GM03348 (cell line): ENCODE data around the gene NEGR1.
"Not testable (repeated sequence)": the region's sequence is repeated elsewhere in the genome, so short reads cannot be mapped to it uniquely, and the experiment has no call there.

Experiments used
- DNase-seq: peaks from one replicate; pipeline ENCODE4 v3.0.0; 2012; ENCODE audit warnings: low spot score

The NEGR1 gene

DNA sequence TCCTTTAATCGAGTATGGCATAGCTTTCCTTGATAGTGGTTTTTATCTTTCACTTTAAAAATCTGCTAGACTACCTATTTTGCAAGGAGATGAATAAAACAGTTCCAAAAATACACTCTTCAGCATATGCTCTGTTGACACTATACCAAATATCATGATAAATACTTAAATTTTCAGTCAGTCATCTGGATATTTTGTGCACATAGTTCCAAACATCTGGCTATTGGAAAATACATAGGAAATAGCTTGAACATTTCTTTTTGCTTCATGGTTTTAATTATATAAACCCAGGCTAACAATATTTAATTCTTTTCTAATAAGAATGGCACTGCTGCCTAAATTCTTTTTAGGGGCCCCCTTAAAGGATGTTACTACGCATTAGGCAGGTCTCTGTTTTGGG, 342.1 kb downstream of the NEGR1 start:
- no peak for DNase-seq

GRCh38 chr1:71930511-71930910, 351.8 kb downstream of the NEGR1 start:
- no peak for DNase-seq

DNA sequence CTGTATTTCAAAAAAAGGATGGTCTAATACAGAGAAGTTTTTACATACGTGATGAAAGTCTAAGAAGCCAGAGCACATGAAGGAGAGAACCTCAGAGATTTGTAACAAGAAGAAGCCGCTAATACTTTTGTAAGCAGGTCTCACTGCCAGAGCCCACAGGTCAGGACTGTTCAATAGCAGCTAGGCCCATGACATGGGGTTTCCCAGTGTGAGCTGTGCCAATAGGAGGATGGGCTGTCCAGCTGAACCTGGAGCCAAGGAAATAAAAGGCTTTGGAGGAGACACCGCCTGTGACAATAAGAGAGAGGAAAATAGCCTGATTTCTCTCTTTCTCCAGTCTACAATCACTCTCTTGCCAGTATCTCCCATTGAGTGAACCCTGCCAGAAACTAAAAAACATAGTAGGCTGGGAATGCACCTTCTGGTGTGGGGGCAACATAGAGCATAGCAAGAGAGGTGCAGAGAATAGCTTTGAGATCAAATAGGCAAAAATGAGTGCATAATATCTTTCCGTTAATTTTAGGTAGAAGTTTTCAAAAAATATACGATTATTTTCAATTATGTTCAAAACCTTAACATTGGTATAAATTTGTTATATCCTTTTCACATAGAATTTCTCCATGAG, 360.3 kb downstream of the NEGR1 start:
- no peak for DNase-seq

DNA sequence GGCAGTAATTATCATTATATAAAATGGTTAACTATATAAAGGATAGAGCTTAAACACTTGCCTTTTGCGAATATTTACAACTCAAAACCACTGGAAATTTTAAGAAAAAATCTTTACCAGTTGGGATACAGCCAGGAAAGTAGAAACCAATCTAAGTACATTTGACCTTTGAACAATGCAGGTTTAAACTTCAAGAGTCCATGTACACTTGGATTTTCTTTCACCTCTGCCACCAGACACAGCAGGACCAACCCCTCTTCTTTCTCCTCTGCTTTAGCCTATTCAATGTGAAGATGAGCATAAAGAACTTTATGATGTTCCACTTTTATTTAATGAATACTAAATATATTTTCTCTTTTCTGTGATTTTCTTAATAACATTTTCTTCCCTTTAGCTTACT, 361.1 kb downstream of the NEGR1 start:
- no peak for DNase-seq

DNA sequence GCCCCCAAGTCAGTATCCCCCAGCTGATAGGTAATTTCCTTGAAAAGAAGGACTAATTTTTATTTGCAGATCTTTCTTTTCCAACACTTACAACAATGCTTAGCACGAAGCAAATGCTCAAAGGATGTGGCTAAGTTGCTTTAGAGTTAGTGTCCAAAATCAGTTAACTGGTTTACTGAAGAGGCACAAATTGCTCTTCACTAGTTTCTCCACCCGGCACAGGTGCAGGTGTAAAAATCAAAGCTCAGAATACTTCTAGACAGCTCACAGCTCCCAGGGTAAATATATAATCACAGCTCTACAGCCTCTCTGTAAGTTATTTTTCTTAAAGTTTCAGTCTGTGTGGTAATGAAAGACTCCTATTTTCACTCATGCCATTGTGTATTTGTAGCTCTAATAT, 361.8 kb downstream of the NEGR1 start:
- no peak for DNase-seq

DNA sequence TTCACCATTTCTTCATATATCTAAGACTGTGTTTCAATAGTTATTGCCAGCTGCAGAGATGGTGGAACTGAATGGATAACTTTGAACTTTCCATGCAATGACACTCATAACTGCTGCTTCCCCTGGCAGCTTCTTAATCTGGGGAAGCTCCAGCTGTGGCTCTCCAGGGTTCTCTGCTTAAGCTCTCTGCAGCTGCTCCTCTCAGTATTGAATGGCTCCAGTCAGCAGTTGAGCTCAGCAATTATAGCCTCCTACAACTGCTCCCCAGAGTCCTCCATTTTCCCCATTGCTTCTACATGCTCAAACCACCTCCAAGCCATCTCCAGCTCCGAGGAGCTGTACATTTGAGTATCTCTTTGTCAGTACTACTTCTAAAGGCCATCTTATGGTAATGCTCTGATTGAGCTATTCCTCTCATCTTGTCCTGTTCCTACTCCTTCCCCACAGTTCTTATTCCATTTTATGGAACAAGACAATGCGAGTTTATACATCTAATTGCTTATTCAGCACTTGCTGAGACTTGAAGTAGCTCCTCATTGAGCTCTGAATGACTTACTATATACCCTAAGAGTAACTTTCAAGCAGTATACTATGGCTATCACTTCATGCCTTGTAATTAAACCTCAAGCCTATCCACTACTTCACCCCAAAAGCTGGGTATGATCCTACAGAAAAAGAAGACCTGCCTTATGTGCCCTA, 362.4 kb downstream of the NEGR1 start:
- no peak for DNase-seq

DNA sequence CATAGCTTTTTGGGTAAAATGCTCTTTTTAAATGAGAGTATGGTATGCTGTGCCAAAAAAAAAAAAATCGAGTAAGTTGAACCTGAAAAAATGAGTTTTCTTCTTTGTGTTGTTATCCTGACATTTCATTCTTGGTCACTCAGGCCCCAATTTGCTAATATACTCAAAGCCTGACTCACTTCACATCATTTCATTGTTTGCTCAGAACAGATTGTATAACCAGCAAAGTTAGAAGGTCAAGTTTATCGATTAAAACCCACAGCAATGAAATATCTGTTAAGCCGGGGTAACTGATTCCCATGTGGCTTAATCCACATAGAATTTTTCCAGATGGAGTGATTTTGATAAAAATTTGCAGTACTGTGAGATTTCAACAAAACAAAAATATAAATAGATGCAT, 363.7 kb downstream of the NEGR1 start:
- DNase-seq: no peak

DNA sequence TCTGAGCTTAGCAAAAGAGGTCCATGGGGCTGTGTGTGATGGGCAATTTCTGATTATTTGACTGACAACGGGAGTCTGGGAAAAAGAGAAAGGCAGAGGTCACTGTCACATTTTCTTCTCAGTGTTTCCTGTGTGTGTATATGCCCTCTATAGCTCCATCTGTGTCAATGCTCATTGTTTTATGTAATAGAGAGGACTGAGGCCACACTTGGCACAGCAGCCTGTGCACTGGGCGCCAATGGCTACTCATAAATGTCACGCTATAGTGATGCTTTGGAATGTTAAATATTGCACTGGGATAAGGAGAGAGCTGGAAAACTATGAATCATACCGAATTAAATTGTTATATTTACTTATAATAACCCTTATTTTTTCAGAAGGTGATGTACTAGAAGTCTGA, 365.4 kb downstream of the NEGR1 start:
- DNase-seq: no peak

DNA sequence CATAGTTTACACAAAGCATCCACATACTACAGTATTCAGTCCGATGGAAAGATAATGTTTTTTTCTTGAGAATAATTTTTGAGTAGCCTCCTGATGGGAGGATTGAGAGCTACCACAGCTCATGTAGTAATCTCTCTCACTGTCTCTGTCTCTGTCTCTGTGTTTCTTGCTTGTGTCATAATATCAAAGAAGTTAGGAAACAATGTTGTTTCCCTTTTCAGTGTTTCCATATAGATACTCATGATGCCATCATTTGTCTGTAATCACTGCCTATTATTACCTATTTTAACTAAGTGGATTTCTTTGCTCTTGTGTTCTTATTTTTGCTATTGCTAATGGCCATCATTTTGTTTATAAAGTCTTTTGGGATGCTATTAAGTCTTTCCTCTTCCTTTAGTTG, 367.7 kb downstream of the NEGR1 start:
- DNase-seq: no peak

GRCh38 chr1:71908871-71909390, 373.4 kb downstream of the NEGR1 start:
- DNase-seq: no peak

DNA sequence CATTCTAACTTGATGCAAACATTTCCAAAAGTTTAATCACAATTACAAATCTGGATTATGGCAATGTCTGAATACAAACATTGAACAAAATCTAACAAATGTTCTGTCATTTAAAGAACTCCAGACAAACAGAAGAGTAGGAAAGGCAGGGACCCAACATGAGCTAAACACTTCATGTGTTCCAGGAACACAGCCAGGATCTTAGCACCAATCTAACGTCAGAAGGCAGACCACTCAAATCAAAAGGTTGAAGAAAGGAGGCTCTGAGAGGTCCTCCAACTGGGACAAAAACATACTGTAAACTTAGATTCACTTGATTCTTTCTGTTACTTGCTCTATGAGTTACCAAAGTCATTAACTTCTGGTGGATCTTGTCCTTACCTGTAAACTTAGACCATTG, 374.0 kb downstream of the NEGR1 start:
- DNase-seq: no peak

DNA sequence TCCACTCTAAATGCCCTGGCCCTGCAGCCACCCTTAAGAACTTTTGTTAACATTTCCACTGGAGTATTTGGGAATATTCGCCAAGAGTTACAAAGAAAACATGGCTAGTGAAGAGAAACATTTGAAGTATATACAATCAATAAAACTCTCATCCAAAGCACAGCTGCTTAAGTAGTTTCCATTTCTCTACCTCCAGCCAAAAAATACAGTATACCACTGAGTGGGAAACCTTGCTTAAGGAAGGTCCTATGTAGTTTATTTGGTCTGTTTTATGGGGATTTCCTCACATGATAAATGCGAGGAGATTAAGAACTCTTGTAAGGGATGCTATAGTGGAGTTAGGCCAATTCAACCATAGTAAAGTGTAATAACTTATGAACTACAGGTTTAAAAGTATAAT, 382.5 kb downstream of the NEGR1 start:
- no peak for DNase-seq

GRCh38 chr1:71888166-71888565, 394.2 kb downstream of the NEGR1 start:
- DNase-seq: not testable (repeated sequence)

GRCh38 chr1:71885171-71885570, 397.2 kb downstream of the NEGR1 start:
- no peak for DNase-seq

DNA sequence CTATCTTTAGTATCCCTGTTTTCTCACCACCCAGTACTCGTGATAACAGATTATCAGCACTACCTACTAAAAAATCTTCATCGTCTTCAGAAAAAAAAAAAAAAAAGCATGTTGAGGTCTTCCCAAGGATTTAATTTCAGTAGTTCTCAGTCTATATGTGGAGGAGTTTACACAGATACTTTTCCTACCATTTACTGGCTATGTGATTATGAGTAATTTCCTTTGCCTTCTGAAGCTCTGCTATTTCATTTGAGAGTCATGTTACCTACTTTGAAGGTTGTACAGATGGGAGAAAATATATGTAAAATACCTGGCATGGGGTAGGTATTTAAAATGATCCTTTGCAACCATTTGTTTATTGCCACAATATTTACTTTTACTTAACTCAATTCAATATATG, 399.7 kb downstream of the NEGR1 start:
- no peak for DNase-seq

DNA sequence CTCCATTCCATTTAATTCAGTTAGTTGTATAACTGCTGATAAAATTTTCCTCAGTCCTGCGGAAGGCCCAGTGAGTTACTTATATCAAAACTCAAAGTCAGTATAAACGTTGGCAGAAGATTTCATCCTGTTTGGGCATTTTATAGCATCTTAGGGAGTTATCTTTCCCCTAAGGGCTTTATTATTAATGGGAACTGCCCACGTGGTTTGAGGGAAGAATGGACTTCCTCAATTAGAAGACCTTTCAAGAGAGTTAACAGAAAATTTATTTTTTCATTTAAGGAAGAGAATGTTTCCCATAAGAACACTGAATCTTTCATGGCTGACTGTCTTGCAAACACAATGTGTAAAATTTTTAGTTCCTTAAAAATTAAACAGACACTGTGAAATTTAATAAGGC, 400.1 kb downstream of the NEGR1 start:
- DNase-seq: no peak

- no peak for DNase-seq
Observed at GRCh38 chr1:71881611-71882010, 400.7 kb downstream of the NEGR1 start.

DNA sequence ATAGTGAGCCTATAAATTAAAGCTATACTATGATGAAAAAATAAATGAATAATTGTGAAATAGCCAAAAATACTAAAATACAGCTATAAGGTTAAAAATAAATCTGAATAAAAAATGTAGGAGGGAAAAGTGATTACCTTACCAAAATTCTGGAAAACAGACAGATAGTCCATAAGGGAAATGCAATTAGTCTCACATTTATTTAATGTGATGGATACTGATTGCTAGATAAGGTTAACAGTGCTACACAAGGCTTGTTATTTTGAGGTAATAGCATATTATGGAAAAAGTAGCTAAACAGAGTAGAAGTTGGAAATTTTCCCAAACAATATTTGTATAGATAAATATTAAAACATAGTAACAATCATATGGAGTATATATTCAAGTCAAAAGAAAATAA, 413.0 kb downstream of the NEGR1 start:
- no peak for DNase-seq

- DNase-seq: no peak
Observed at GRCh38 chr1:71862756-71863155, 419.6 kb downstream of the NEGR1 start.

- peak; percentile 21 for DNase-seq
Observed at GRCh38 chr1:71861022-71861421, 421.3 kb downstream of the NEGR1 start.

DNA sequence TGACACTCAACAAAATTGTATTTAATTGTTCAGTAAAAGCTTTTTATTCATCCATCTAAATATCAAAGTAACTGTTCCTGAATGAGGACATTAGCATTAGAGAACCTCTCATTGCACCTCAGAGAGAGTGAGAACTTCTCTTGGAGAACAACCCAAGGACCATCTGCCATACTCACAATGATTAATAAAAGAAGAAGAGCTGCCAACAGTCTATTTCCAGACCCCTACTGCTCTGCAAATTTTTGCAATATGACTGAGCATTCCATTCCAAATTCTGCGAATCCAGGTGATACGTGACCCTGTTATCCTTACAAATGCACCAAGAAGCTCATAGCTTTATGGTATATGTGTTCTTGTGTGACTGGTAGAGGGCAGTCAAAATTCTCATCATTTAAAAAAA, 422.5 kb downstream of the NEGR1 start:
- DNase-seq: no peak

DNA sequence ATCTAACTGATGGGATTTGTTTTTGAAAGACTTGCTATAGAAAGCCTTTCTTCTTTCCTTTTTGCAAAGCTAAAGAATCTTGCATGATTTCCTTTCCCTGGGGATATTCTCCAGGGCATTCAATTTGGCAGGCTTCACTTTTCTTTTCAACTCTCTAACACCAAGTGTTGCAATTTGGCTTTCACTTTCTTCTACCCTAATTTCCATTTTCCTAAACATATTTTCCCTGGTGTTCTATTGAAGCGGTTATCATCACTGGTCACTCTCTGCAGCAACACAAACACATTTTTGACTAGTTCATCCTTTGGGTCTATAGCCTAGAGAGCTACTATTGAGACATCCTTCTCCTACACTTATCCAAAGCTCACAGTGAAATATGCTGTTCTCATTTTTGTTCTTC, 424.5 kb downstream of the NEGR1 start:
- DNase-seq: peak; percentile 31

GRCh38 chr1:71853360-71853759, 429.0 kb downstream of the NEGR1 start:
- DNase-seq: no peak

DNA sequence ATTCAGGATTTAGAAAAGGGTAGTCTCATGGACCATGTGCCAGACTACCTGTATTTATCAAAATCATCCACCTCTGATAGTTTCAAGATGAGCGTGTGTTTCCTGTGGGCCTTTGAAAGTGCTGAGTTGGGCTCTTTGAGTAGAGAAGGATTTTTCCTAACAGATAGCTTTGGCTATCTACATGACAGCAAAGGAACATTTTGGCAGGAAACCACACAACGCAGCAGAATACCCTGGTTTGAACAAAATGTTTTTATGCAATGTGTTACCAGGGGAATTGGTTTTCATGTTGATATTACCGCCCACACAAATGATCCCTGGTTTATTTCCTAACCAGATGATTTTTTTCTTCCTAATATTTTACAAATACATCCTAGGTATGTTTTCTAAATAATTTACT, 431.4 kb downstream of the NEGR1 start:
- DNase-seq: peak; percentile 5
